DMS53 treated with DMSO at 0.1 percent for 48 hours (cell line): ENCODE data around the gene PODXL2.

Experiments
- DNase-seq: peaks from one replicate; lab custom pipeline; 2025; ENCODE audit not compliant: unreplicated experiment; lab: John Stamatoyannopoulos, UW

PODXL2 gene

GRCh38 chr3:127720161-127720823, 91.3 kb downstream of the PODXL2 start:
- DNase-seq: no peak

- DNase-seq: no peak
Observed at GRCh38 chr3:127720985-127721935, 92.3 kb downstream of the PODXL2 start.

GRCh38 chr3:127722091-127722784, 93.3 kb downstream of the PODXL2 start:
- no peak for DNase-seq
